ENCODE results near the gene ZFC3H1.
"Not testable (repeated sequence)": the region's sequence is repeated elsewhere in the genome, so short reads cannot be mapped to it uniquely, and the experiment has no call there.

Gene ZFC3H1

GRCh38 chr12:71582925-71583324 is 80.7 kb downstream of the ZFC3H1 start:
- no peak for DNase-seq (ENCODE audit: low read depth in 3 of 3)

GRCh38 chr12:71581206-71581605 is 82.4 kb downstream of the ZFC3H1 start:
- DNase-seq (ENCODE audit: low read depth in 3 of 3), result no peak

GRCh38 chr12:71578694-71579258 is 84.9 kb downstream of the ZFC3H1 start:
- no peak for DNase-seq (ENCODE audit: low read depth in 3 of 3)

GRCh38 chr12:71576496-71576895 is 87.2 kb downstream of the ZFC3H1 start:
- no peak for DNase-seq (ENCODE audit: low read depth in 3 of 3)

- not testable (repeated sequence) for DNase-seq (ENCODE audit: low read depth in 3 of 3)
Observed at GRCh38 chr12:71569885-71570284, 93.8 kb downstream of the ZFC3H1 start.

GRCh38 chr12:71567537-71567936 is 96.1 kb downstream of the ZFC3H1 start:
- DNase-seq (ENCODE audit: low read depth in 3 of 3), result no peak

- DNase-seq (ENCODE audit: low read depth in 3 of 3), result no peak
Observed at GRCh38 chr12:71566655-71567054, 97.0 kb downstream of the ZFC3H1 start.

- no peak for DNase-seq (ENCODE audit: low read depth in 3 of 3)
Observed at GRCh38 chr12:71565535-71565934, 98.1 kb downstream of the ZFC3H1 start.

- no peak for DNase-seq (ENCODE audit: low read depth in 3 of 3)
Observed at GRCh38 chr12:71562676-71563595, 100.7 kb downstream of the ZFC3H1 start.
